ENCODE measurements around the gene TRAPPC3.
A peak's percentile ranks its signal among the peaks of the same experiment; 100 is the strongest.

TRAPPC3 gene

DNA sequence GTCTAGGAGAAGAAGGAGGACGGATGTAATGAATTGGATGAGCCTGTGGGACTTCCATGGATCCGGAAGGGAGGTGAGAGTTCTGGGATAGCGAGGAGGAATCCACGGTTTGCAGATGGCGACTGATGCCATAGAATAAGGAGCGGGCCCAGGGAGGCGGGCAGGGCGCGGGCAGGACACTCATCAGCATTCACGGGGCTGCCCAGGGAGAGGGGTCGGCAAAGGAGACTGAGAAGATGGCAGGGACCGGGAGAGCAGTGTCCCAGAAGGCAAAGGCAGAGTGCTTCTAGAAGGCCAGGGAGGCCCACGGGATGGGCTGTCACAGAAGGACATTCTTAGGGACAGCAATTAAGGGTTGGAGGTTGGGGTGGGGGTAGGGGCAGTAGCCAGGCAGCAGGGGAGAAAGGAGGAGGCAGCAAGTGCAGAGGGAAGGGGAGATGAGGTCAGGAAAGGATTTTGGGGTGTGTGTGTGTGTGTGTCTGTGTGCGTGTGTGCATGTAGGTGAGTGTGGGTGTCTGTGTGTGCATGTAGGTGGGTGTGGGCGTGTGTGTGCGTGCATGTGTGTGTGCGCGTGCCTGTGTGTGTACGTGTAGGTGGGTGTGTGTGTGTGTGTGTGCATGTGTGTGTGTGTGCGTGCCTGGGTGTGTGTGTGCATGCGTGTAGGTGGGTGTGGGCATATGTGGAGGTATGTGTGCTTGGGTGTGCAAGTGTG lies 23.1 kb downstream of the TRAPPC3 start:
- no peak for DNase-seq (ENCODE audit: low spot score)

DNA sequence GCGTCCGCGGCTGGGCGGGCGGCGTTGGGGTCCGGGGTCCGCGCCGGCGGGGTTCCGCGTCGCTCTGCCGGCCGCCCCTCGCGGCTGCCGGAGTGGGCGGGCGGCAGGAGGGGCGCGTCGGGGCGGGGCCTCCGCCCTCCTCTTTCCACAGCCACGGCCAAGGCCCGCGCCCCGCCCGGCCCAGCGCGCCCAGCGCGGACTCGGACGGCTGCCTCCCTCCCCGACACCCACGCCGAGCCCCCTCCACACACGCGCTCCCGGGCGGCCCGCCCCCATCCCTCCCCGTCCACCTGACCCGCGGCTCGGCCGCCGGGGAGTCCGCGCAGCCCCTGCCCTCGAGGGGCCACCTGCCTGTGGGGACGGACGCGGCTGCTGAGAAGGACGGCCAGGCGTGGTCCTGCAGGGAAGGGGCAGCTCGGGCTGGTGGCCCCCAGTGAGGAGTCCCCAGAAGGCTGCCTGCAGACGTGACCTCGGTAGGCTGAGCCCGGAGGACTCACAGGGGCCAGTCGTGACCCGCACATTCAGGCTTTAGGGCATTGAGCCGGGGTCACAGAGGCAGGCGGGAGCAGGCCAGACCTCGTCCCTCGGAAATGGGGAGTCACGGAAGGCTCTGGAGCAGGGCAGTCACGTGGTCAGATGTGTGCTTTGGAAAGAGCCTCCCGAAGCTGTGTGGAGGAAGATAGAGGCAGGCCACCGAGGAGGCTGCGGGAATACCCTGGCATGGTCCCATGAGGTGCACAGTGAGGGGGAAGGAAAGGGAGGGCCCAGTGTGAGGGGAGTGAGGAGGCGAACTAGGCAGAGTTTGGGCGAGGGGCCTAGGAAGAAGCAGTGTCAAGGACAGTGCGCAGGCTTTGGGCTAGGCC lies 23.9 kb downstream of the TRAPPC3 start, which contains the start of gene COL8A2:
COL8A2 (minus strand) TSS at position 94 of the 863 bp plus-strand sequence. CDS start 24,980 bp downstream, outside the sequence.
- DNase-seq (ENCODE audit: low spot score) = no peak

DNA sequence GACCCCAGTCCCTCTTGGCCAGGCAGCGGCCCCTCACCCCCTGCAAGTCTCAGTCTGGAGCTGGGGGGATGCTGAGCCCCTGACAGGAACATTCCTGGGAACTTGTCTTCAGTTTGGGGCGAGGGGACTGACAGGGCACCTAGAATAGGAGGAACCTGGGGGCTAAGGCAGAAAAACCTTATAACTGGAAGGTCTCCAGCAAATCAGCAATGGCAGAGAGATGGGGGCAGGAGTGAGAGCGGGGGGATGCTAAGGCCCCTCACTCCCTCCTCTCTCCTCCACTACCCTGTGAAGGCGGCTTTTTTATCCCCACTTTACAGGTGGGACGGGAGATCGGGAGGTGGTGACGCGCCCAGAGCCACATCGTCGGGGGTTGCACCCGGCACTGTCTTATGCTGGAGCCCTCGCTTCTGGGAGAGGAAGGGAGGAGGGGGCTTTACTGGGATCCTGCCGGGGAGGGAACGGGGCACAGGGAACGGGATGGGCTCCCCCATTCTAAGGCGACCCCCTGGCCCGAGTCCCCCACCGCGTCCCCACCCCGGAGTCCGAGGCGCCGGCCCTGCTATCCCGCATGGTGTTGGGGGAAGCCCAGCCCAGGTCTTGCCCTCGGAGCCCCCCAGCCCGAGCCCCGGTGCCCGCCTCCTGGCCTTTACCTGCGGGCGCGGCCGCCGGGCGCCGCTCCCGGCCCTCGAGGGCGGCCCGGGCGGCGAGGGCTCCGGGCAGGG lies 24.7 kb downstream of the TRAPPC3 start:
- no peak for DNase-seq (ENCODE audit: low spot score)

DNA sequence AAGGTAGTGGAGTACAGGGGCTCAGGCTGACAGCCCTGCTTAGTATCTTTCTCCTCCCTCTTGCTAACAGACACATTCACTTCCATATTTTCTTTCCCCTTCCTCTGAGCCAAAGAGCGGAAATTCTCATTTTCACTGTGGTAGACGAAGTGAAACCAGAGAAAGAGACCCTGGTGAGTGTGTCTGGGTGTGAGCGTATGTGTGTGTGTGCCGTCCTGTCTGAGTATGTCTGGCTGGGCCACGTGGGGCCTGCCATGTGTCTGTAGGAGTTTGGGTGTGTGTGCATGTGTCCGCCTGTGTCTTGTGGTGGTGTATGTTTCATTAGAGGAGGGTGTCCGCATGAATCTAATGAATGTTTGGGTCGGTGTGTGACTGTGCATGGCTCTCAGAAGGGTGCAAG lies 25.9 kb downstream of the TRAPPC3 start:
- peak; percentile 31 for DNase-seq (ENCODE audit: low spot score)

DNA sequence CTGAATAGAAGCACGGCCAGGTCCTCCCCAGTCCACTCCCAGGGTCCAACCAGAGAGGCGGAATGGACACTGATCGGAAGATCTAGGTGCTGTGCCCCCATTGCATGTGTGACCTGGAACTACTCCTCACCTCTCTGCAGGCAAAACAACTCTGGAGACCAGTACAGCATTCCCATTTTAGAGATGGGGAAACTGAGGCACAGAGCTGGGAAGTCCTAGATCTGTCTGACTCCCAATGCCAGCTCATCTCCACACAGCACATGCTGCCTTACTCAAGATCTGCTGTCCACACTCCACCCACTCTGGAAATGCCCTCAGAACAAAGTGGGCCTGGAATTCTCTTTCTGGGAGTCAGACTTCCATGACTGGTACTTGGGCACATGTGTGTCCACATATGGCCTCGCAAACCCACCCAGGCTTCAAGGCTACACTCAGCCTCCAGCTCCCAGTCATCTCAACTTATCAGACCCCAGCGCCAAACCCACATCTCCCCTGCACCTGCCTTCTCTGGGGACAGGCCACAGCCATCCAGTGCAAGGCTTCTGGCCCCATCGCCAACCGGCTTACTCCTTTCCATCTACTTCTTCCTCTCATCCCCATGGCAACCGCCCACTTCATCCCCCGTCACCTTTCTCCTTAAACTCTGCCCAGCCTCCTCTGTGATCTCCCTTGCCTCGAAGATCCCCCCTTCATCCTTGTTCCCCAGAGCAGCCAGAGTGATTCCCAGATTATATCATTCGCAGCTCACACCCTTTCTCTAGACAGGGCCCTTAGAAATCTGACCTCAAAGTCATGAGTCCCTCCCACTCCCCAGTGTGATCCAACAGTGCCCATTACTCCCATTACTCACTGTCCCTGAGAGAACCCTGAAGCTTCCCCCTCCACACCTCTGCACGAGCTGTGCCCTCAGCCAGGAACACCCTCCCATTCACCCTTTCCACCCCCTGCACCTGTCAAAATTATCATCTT lies 26.9 kb downstream of the TRAPPC3 start:
- DNase-seq (ENCODE audit: low spot score) = no peak

DNA sequence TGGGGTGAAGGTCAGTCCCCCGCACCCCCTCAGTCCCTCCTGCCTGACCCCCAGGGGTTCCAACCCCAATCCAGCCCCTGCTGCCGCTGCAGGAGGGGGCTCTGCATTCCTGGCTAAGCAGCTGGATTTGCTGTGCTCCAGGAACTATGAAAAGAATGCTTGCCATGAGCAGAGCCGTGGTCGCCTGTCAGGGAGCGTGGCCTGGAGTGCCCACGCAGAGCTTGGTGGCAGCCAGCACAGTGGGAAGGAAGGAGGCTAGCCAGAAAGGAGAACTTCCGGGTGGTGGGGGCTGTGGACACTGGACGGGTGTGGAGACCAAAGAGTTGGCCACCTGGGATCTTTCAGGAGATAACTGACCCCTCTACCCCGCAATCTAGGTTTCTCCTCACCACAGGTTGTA lies 29.8 kb downstream of the TRAPPC3 start:
- DNase-seq (ENCODE audit: low spot score) = no peak

DNA sequence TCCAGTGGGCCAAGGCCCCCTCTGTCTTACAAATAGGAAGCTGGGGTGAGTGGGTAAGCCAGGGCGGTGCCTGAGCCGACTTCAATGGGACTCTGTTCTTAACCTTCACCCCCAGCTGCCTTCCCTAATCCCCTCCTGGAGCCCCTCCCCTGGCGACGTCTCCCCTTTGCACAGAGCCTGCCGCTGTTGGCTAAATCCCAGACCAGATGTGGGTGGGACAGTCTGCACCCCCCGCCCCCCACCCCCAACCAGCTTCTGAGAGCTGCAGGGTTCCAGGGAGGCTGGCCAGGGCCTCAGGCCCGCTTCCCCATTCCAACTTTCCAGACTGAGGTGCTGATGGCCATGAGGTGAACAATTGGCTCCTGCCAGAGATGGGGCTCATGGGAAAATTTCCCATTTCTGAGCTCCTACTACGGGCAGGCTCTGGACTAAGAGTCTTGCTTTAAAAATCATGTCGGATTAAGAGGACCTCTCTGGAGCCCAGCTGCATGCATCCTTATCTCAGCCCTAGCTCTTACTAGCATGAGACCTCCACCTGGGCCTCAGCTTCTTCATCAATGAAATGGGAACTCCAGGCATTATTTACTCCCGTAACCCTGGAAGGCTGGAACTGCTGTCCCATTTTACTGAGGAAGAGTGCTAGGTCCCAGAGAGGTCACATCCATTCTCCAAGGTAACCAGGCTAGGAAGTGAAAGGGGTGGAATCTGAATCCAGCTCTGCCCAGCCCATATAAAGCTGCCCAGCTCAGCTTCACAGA lies 30.7 kb downstream of the TRAPPC3 start:
- DNase-seq (ENCODE audit: low spot score) = no peak

DNA sequence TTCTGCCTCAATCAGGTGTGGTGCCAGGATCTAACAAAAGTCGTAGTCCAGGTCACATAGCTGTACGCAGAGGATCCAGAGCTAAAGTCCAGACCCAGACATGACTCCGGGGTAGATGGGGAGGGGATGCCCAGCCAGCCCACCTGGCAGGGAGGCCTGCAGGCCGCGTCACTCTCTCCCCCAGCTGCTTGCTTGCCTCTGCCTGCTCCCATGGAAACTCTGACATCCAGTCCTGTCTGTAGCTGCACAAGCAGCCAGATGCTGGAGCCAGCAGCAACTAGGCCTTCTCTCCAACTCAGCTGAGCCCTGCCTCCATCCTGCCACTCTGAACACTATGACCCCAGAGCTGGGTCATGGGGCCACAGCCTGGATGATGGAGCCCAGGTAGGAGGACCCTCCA lies 32.4 kb downstream of the TRAPPC3 start:
- no peak for DNase-seq (ENCODE audit: low spot score)

DNA sequence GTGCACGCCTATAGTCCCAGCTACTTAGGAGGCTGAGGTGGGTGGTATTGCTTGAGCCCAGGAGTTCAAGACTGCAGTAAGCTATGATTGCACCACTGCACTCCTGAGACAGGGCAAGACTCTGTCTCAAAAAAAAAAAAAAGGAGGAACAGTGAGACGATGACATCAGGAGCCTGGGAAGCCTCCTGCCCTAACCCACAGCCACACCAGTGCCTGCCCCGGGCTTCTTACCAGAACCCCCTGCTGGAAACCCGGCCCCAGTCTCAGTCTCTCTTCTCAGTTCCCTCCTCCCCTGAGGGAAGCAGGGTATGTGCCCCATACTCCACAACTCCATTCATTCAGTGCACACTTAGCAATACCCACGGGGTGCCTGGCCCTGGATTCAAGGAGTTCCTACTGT lies 33.4 kb downstream of the TRAPPC3 start:
- DNase-seq (ENCODE audit: low spot score) = no peak

DNA sequence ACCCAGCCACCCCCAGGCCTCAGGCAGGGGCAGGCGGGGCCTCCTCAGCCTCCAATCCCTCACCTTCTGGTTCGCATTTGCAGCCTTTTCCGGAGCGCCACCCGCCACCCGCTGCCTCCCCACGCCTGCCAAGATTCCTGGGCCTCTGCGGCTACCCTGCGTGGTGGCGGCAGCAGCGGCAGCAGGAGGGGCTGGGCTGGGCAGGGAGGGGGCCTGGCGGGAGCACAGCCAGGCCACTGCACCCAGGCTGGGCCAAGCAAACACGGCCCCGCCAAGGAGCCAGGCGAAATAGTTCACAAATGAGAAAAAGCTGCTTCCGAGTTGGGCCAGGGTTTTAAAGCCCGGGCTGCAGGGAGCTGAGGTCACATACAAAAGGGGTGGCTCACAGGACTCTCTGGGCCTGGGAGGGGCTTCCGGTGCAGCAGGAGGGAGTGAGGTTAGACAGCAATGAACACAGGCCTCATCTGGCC lies 34.1 kb downstream of the TRAPPC3 start:
- no peak for DNase-seq (ENCODE audit: low spot score)

DNA sequence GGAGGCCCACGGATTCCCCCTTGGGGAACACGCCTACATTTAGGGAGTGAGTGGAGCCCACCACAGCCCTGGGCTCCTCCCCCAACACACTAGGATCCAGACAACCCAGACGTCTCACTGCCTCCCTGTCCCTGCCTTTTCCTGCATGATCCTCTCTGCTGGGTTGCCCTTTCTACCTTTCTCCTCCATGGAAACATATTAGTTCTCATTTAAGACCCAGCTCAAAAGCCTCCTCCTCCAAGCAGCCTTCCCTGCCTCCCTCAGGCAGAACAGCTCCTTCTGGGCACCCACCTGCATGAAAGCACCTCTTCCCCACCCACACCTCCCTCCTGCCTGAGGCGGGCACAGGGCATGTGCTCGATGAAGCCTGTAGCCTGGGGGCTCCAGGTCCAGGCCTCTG lies 34.9 kb downstream of the TRAPPC3 start:
- no peak for DNase-seq (ENCODE audit: low spot score)

DNA sequence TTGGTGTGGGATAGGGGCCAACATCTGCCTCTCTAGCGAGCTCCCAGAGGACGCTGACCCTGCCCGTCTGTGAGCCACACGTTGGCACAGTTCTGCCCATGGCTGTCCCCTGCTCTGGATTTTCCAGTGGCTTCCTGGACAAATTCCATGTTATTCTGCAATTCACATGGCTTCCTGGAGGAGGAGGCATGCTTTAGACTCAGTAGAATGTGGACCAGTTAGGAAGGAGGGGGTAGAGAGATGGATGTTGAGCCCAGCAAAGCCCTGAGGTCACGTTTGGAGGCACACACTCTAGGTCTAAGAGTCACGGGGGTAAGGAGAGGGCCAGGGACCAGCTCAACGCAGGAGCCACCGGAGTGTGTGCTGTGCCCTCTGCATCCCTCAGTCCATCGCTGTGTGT lies 36.5 kb downstream of the TRAPPC3 start:
- DNase-seq (ENCODE audit: low spot score) = no peak

DNA sequence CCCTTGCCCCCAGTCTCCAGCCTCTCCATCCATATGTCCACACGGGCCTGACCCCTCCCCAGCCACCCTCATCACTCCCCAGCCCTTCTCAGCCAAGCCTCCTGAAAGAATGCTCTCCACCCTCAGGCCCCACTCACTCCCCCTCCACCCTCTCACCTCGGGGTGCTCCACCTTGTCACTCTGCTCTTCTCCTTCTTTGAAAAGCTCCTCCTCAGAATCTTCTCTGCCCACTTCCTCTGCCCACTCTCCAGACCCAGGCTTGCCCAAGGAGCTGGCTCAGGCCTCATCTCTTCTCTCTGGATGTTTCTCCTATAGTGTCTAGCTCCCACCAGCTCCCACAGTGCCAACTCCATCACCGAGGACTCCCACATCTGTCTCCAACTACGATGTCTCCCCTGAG lies 38.1 kb downstream of the TRAPPC3 start:
- no peak for DNase-seq (ENCODE audit: low spot score)

DNA sequence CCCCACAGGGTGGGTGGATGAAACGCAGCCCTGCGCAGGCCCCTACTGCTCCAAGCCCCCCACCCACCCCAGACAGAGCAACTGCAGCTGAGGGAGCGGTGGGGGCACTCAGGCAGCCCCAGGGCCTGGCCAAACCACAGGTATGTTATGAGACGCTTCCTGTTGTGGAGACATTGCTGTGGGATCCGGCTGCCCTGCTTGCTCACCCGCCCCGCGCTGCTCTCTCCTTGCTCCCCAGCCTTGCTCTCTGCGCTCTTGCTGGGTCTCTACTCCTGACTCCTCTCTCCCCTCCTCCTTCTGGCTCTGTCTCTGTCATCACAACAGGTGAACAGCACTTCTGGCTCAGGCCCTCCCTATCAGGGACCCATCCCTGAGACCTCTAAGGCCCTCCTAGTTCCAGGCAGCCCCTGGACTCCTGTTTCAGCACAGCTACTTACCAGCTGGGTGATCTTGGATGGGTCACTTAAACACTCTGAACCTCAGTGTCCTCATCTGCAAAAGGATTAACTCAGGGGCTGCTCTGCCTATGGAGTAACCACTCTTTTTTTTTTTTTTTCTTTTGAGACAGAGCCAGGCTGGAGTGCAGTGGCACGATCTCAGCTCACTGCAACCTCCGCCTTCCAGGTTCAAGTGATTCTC lies 40.1 kb downstream of the TRAPPC3 start:
- no peak for DNase-seq (ENCODE audit: low spot score)

DNA sequence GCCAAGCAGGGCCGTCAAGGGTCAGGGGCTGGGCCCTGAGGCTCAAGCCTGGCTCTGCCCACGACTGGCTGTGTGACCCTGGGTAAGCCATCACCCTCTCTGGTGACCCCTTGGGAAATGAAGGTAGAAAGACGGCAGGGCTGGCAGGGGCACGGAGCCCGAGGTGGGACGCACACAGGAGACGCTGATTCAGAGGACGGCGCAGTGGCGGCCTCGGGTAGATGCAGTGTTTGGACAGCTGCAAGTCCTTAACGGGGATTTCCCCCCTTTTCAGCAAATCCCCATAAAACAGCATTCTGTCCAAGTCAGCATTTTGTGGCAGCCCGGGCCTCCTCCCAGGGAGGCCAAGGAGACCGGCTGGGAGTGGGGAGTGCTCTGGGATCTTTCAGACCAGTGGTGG lies 41.0 kb downstream of the TRAPPC3 start:
- no peak for DNase-seq (ENCODE audit: low spot score)

DNA sequence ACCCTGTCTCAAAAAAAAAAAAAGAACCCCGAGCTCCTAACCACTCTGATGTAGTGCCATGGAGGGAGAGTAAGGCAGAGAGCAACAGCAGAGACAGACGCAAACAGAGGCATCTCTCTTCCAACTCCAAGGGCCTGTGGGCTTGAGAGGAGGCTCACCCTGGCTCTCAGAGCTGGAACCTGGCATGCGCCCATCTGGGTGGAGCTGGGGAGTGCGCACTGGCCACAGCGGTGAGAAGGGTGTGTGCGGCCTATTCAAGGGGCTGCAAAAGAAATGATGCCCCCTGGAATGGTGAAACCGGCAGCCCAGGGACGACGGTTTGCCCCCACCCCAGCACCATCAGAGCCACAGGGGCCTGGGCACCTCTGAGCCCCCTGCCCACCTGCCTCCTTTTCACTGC lies 41.9 kb downstream of the TRAPPC3 start:
- no peak for DNase-seq (ENCODE audit: low spot score)

DNA sequence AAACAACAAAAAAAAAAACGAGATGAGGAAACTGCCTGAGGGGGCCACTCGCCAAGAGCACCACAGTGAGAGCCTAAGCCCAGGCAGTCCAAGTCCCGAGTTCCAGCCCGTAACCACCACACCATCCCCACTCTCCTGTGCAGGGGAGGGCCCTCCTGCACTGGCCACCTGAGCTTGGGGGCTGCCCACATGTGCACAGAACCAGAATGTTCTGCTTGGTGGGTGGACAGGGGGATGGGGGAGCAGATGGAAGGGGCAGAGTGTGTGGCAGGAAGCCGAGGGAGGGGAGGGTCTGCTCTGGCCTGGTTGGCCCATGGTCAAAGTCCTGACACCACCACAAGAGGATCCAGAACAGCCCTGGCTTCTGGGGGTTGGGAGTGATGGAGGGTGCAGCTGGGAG lies 43.0 kb downstream of the TRAPPC3 start:
- DNase-seq (ENCODE audit: low spot score) = no peak

DNA sequence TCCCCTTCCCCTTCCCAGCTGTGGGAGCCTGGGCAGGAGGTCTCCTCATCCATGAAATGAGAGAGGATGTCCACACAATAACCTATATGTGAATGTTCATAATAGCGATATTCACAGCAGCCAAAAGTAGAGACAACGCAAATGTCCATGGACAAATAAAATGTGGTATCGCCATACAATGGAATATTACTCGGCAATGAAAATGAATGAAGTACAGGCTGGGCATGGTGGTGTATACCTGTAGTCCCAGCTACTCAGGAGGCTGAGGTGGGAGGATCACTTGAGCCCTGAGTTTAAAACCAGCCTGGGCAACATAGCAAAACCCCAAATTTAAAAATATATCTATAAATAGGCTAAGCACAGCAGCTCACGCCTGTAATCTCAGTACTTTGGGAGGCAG lies 47.7 kb downstream of the TRAPPC3 start:
- no peak for DNase-seq (ENCODE audit: low spot score)

DNA sequence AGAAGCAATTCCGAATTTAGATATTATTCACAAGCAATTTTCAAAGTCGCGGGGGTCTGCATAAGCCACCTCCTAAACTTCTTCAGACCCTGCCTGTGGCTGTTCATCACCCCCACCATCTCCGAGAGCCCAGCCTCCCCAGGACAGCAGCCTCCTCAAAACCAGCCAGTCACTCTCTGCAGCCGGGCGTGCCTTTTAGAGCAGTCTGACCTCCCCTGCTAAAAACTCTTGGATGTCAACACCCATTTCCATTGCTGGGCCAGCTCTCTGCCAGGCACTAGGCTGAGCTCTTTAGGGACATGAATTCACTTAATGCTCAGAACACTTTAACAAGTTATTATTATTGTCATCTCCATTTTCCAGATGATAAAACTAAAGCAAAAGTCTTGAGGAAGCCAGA lies 48.9 kb downstream of the TRAPPC3 start:
- DNase-seq (ENCODE audit: low spot score) = no peak

DNA sequence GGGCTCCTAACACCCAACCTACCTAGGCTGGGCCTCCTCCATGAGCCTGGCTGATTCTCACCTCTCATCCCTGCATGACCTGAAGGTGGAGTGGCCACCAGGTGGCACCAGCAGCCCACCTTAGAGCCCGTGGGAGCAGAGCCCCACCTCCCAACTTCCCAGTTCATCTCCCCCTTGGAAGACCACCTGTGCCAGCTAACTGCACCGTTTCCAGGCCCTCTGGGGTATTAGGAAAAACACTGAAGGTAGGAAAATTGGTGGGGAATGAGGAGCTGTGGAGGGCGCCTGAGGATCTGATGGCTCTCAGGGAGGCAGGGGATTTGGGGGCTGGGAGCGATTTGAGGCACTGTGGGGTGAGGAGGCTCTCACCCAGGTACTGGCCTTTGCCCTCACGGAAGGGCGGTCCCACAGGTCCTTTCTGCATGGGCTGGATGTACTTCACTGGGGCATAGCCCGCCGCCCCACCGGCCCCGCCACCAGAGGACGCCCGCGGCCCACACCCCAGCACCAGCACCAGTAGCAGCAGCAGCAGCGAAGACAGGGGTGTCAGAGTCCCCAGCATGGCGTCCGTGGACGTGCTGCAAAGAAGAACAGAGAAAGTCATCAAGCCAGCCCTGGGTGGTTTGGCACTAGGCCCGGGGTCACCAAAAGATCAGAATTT lies 49.5 kb downstream of the TRAPPC3 start:
- DNase-seq (ENCODE audit: low spot score) = peak; percentile 76
